ENCODE measurements around the gene NEU1. TPM values are rescaled to one million over a fixed set of nuclear protein-coding genes. Genes with fewer than 3 reads are reported as not detected.

The NEU1 gene
- total and polyA plus RNA-seq, 4 donors, result 27.6 to 42.4 (median 34.8) TPM

GRCh38 chr6:31881136-31881859, 18.7 kb upstream of the NEU1 start:
- Histone ChIP-seq H3K27me3 (ENCODE audit: control insufficient read depth in 4 of 4, insufficient read depth in 4 of 4, low read length in 3 of 4) (no peaks in the 10 kb centered on the region), H3K4me1 (ENCODE audit: control insufficient read depth in 4 of 4, insufficient read depth in 4 of 4, low read length in 3 of 4) (no peaks in the 10 kb centered on the region), H3K36me3 (ENCODE audit: control insufficient read depth in 4 of 4, insufficient read depth in 3 of 4, low read depth in 1 of 4, low read length in 3 of 4) (peaks cover 15 to 53% (median 26%) of the 10 kb centered on the region in 4 donors), H3K9me3 (ENCODE audit: control insufficient read depth in 4 of 4, low read length in 3 of 4) (no peaks in the 10 kb centered on the region), H3K4me3 (ENCODE audit: low read depth in 1 of 3, low read length in 3 of 3) (no peak overlapping the region), H3K27ac (ENCODE audit: low read depth in 1 of 2, low read length in 2 of 2) (no peak overlapping the region), H3K9ac (ENCODE audit: low read depth in 1 of 2, low read length in 2 of 2) (no peak overlapping the region)
- 93% methylated on average over 9 of the region's 9 CpGs for WGBS
- TF ChIP-seq RAD21 (IDR thresholded peaks at IDR 0.05) (no peak), JUND (IDR thresholded peaks at IDR 0.05) (no peak), CTCF (IDR thresholded peaks at IDR 0.05; ENCODE audit: low read depth, low read length, missing input control) (no peak), GABPA (IDR thresholded peaks at IDR 0.05 in 1 of 2, conservative IDR thresholded peaks at IDR 0.05 in 1 of 2) (no peak), YY1 (IDR thresholded peaks at IDR 0.05) (no peak), RXRA (IDR thresholded peaks at IDR 0.05) (no peak), ZBTB33 (IDR thresholded peaks at IDR 0.05) (no peak), FOXA1 (IDR thresholded peaks at IDR 0.05) (no peak), EGR1 (IDR thresholded peaks at IDR 0.05; ENCODE audit: low read depth in 2 of 2) (no peak), FOXA2 (IDR thresholded peaks at IDR 0.05) (no peak), ATF3 (IDR thresholded peaks at IDR 0.05) (no peak), SP1 (IDR thresholded peaks at IDR 0.05) (no peak), NR2F2 (IDR thresholded peaks at IDR 0.05) (no peak), HNF4G (IDR thresholded peaks at IDR 0.05) (no peak), HNF4A (conservative IDR thresholded peaks at IDR 0.05) (no peak), MAX (IDR thresholded peaks at IDR 0.05) (no peak), REST (IDR thresholded peaks at IDR 0.05) (no peak), TAF1 (conservative IDR thresholded peaks at IDR 0.05) (no peak)
- DNase-seq (ENCODE audit: low spot score), result no peak
